Myocyte (in vitro differentiated cells): Measurements from ENCODE around the gene STUB1. TPM values are rescaled to one million over a fixed set of nuclear protein-coding genes. Genes with fewer than 3 reads are reported as not detected.
"Not testable (repeated sequence)": the region's sequence is repeated elsewhere in the genome, so short reads cannot be mapped to it uniquely, and the experiment has no call there.

ENCODE experiments used
- DNase-seq: peaks from one replicate; pipeline ENCODE4 v3.0.0-alpha.2; 2012; ENCODE audit warnings: low read depth
- total RNA-seq: library from RNA; depleted of rRNA; stranded (reverse); fragments of >200 nt; gene quantifications from 2 replicates; pipeline ENCODE4 v1.2.3, GENCODE V29; 2014

STUB1 gene
- total RNA-seq, 1 donor from 2014 or later, result 239 TPM

DNA sequence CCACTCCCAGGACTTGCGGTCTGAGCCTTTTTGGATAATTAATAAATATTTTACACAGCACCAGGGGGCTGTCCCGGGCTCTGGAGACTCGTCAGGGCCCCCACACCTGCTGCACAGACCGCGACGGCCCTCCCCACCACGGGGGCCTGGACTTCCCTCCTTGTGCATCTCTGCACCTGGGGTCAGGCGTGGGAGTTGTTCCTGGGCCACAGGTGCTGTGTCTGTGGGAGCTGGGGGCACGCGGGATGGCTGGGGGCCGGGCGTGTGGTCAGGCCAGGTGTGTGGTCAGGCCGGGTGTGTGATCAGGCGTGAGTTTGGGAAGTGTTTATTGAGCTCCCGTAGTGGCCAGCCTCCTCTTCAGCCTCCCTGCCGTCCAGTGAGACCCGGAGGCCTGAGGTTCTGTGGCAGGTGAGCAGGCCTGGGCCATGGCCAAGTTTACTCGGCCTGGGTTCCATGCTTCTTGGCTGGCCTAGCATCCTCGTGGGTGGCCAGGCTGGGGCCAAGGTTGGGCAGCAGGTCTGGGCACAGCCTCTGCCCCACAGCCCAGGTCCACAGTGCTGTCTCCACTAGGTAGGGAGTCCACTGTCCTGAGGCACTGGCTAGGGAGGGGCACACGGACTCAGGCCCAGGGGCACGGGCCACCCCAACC, 1.9 kb upstream of the STUB1 start:
- no peak for DNase-seq

GRCh38 chr16:678858-679813, 1.1 kb upstream of the STUB1 start:
- DNase-seq, result peak; percentile 11

DNA sequence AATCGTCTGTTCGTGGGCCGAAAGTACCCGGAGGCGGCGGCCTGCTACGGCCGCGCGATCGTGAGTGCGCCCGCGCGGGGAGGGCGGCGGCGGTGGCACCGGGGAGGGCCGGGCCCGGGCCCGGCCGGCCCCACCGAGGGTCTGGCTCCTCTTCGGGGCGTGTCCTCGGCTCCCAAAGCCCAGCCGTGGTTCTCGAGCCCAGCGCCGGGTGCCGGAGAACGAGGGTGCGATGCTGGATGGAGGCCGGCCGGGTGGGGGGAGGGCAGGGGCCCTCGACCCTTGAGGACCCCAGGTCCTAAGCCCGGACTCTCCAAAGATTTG, 375 bp downstream of the STUB1 start:
- DNase-seq, result no peak

DNA sequence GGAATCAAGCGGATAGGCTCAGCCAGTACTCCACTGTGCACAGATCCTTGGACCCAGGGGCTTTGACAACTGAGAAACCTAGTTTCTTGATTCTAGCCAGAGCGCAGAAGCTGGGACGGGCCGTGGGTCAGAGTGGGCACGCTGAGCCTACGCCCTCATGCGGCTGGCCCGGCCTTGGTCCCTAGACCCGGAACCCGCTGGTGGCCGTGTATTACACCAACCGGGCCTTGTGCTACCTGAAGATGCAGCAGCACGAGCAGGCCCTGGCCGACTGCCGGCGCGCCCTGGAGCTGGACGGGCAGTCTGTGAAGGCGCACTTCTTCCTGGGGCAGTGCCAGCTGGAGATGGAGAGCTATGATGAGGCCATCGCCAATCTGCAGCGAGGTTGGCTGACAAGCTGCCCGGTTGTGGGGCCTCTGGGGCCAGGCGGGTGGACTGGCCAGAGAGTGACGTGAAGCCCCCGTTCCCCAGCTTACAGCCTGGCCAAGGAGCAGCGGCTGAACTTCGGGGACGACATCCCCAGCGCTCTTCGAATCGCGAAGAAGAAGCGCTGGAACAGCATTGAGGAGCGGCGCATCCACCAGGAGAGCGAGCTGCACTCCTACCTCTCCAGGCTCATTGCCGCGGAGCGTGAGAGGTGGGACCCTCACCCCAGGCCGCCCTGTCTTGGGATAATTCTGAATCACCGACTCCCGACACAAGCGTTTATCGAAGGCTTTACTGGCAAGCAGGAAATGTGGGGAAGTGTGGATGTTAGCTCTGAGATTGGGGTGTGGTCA, 946 bp downstream of the STUB1 start:
- no peak for DNase-seq

DNA sequence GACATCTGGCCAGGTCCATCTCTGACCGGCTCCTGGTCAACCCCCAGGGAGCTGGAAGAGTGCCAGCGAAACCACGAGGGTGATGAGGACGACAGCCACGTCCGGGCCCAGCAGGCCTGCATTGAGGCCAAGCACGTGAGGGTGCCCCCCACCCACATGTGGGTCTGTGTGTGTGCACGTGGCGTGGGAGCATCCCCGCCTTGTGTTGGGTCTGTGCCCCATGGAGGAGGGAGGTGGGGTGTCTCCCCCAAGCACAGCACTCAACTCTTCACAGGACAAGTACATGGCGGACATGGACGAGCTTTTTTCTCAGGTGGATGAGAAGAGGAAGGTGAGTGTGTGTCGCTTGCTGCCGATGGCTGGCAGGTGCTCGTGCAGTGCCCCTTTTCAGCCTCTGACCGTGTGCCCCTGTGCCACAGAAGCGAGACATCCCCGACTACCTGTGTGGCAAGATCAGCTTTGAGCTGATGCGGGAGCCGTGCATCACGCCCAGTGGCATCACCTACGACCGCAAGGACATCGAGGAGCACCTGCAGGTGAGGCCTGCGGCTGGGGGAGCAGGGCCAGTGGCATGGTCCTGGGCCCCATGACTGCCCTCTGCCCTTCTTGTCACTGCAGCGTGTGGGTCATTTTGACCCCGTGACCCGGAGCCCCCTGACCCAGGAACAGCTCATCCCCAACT, 1.7 kb downstream of the STUB1 start:
- DNase-seq, result peak; percentile 34

DNA sequence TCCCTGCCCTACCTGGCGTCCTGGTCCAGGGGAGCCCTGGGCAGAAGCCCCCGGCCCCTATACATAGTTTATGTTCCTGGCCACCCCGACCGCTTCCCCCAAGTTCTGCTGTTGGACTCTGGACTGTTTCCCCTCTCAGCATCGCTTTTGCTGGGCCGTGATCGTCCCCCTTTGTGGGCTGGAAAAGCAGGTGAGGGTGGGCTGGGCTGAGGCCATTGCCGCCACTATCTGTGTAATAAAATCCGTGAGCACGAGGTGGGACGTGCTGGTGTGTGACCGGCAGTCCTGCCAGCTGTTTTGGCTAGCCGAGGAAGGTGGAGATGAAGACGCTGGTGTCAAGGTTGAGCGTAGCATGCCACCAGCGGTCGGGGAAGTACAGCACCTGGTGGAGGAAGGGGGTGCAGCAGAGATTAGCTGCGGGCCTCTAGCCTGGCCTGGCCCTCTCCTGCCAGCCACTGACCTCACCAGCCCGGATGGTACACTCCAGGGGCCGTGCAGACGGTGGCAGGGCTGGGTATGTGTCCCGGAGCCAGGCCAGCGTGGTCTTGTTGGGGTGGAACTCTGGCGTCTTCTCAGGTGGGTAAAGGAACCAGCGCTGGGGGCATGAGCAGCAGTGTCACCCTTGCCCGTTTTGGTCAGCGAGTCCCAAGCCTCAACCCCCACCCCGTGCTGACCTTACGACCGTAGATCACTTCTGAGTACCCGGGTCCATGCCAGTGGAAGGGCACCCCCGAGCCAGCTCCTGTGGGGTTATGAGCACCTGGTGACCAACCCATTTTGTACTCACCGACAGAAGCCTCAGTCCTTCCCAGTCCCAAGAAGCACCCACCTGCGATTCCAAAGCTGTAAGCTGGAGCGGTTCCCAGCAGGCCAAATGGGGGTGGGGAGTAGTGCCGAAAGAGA, 2.5 kb downstream of the STUB1 start:
- no peak for DNase-seq

- no peak for DNase-seq
Observed at GRCh38 chr16:683396-684070, 3.3 kb downstream of the STUB1 start.

GRCh38 chr16:684071-684794, 4.0 kb downstream of the STUB1 start, which contains the start of gene JMJD8:
JMJD8 (minus strand) TSS chr16:684334; CDS start chr16:684319, 15 bp downstream.
- peak; percentile 96 for DNase-seq

- DNase-seq, result no peak
Observed at GRCh38 chr16:684961-685696, 4.9 kb downstream of the STUB1 start.

GRCh38 chr16:685967-686366, 5.8 kb downstream of the STUB1 start:
- peak; percentile 49 for DNase-seq

GRCh38 chr16:686459-687260, 6.5 kb downstream of the STUB1 start:
- no peak for DNase-seq

GRCh38 chr16:687499-687898, 7.3 kb downstream of the STUB1 start:
- DNase-seq, result no peak

DNA sequence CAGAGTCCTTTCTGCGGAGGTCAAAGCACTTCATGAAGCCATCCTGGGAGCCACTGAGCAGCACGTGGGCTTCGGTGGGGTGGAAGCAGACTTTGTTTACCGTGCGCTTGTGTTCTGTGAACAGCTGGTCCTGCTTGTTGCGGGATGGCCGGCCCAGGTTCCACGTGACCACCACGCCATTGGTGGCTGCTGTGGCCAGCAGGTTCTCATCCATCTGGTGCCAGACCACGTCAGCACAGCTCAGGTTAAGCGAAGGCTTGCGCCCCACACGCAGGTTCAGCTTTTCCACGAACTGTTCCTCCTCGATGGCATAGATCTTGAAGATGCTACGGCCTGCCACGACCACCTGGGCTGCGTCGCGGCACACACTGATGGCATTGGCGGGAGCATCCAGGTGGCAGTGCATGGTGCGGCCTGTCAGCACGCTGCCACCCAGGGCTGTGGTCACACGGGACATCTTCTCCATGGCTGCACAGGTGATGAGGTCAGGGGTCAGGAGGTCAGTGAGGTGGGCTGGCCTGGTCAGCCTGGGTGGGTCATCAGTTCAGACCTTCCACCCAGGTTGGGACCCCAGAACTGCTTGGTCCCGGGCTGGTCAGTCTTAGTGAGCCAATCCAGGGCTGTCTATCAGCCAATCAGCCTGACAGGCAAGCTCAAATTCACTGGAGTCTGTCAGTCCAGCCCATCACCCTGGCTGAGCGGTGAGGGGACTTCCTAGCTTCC, 9.1 kb downstream of the STUB1 start:
- no peak for DNase-seq

DNA sequence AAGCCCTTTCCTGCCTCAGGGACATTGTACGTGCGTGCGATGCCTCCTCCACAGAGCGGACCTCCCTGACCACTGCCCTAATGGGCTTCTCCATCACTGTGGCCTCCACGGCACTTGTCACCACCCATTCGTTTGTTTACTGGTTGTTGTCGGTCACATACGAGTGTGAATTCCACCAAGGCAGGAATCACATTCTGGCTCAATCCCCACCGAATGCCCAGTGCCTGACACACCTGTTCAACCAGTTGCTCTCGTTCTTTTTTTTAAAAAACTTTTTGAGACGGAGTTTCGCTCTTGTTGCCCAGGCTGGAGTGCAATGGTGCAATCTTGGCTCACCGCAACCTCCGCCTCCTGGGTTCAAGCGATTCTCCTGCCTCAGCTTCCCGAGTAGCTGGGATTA, 11.0 kb downstream of the STUB1 start:
- not testable (repeated sequence) for DNase-seq

- no peak for DNase-seq
Observed at GRCh38 chr16:692356-693108, 12.3 kb downstream of the STUB1 start.

DNA sequence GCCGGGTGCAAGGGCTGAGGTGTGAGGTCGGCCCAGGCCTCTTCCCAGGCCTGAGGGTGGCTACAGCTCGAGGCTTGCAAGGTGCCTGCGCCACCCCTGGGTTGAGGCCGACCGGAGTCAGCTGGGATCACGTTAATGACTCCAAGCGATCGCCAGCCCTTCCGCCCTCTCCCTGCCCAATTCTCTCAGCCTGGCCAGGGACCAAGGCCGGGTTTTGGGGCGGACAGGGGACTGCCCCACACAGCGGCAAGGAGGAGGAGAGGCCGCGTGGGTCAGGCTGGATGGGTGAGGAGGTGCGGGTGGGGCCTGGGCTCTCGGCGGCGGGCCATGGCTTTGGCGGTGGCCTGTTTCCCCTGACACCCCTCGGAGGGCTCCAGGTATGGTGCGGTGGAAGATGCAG, 13.2 kb downstream of the STUB1 start:
- no peak for DNase-seq
